Ascending aorta (tissue), 2 donors: Measurements from ENCODE around the gene FNDC4. TPM values are rescaled to one million over a fixed set of nuclear protein-coding genes. Genes with fewer than 3 reads are reported as not detected.
A peak's percentile ranks its signal among the peaks of the same experiment; 100 is the strongest.

ENCODE experiments used
- DNase-seq, 2 donors: peaks; one replicate each; pipeline ENCODE4 v3.0.0-alpha.2; 2019; ENCODE audit warnings: low spot score in 2 of 2
- H3K27ac ChIP-seq, 2 donors: fragments of 200-600 bp; sonication (generic); one replicate each; pipeline ENCODE4 v1.5.1; 2016 to 2017; ENCODE audit warnings: mild to moderate bottlenecking in 1 of 2
- H3K27me3 ChIP-seq: fragments of 200-600 bp; sonication (generic); one replicate; pipeline ENCODE4 v1.5.1; 2017
- H3K36me3 ChIP-seq, 2 donors: fragments of 200-600 bp; sonication (generic); one replicate each; pipeline ENCODE4 v1.5.1; 2016
- H3K4me1 ChIP-seq, 2 donors: fragments of 200-600 bp; sonication (generic); one replicate each; pipeline ENCODE4 v1.5.1; 2016 to 2017; ENCODE audit warnings: mild to moderate bottlenecking in 1 of 2
- H3K4me3 ChIP-seq, 2 donors: fragments of 200-600 bp; sonication (generic); one replicate each; pipeline ENCODE4 v1.5.1; 2016 to 2017; ENCODE audit warnings: mild to moderate bottlenecking in 1 of 2
- H3K9me3 ChIP-seq, 2 donors: fragments of 200-600 bp; sonication (generic); one replicate each; pipeline ENCODE4 v1.5.1; 2016
- CTCF ChIP-seq, 3 experiments: fragments of 200-600 bp in 2 of 3; fragments of 450-650 bp in 1 of 3; sonication (generic) in 2 of 3; IDR thresholded peaks; one replicate each; pipeline ENCODE4 v1.5.1; 2016 to 2019; ENCODE audit warnings: antibody characterized with exemption in 3 of 3, mild to moderate bottlenecking in 1 of 3, moderate library complexity in 1 of 3
- intact Hi-C: fragments of 100-400 bp; cut with DNase I; formaldehyde crosslinking; loops from one replicate; pipeline ENCODE4 v1.15.1; 2023
- total RNA-seq: library from RNA; depleted of rRNA; stranded (reverse); fragments of >200 nt; gene quantifications from one replicate; pipeline ENCODE4 v1.1.0, GENCODE V29; 2016

The FNDC4 gene
- total RNA-seq, 1 donor from 2014 or later, result 18.1 TPM

GRCh38 chr2:27445155-27445554, 49.8 kb downstream of the FNDC4 start:
- no peak for TF ChIP-seq CTCF (IDR thresholded peaks at IDR 0.05)
- intact Hi-C loops, result no loop called here
- Histone ChIP-seq H3K27me3 (no peaks in the 10 kb centered on the region), H3K4me1 (peaks cover 0 to 9% of the 10 kb centered on the region in 2 donors), H3K4me3 (no peak overlapping the region), H3K36me3 (peaks cover 54% of the 10 kb centered on the region in 2 donors), H3K9me3 (no peaks in the 10 kb centered on the region), H3K27ac (no peak overlapping the region)
- no peak for DNase-seq

- no peak for TF ChIP-seq CTCF (IDR thresholded peaks at IDR 0.05)
- intact Hi-C loops, result no loop called here
- Histone ChIP-seq H3K9me3 (no peaks in the 10 kb centered on the region), H3K36me3 (peaks cover 53 to 60% of the 10 kb centered on the region in 2 donors), H3K4me1 (peaks cover 0 to 9% of the 10 kb centered on the region in 2 donors), H3K4me3 (no peak overlapping the region), H3K27ac (peak overlapping the region; percentile 59 to 67), H3K27me3 (no peaks in the 10 kb centered on the region)
- no peak for DNase-seq
Observed at GRCh38 chr2:27442920-27443282, 52.1 kb downstream of the FNDC4 start.

GRCh38 chr2:27441958-27442919, 52.8 kb downstream of the FNDC4 start, which contains the start of gene KRTCAP3:
TSS of gene KRTCAP3 (plus strand) at chr2:27442381. CDS start at chr2:27442413, 32 bp downstream.
- TF ChIP-seq CTCF (IDR thresholded peaks at IDR 0.05), result no peak
- peaks cover 0 to 9% of the 10 kb centered on the region in 2 donors for H3K4me1 ChIP-seq
- peak within 1 kb of the TSS in 1 of 2 donors; percentile 25 for H3K4me3 ChIP-seq
- H3K27ac ChIP-seq, result peak within 1 kb of the TSS; percentile 59 to 67
- no peak for DNase-seq
- peaks cover 53 to 61% of the 10 kb centered on the region in 2 donors for H3K36me3 ChIP-seq
- no peaks in the 10 kb centered on the region for H3K9me3 ChIP-seq
- intact Hi-C loops, result no loop called here
- no peaks in the 10 kb centered on the region for H3K27me3 ChIP-seq

Other genes with a start within 250 kb of the FNDC4 start
- gene SLC30A3, start 232.2 kb downstream of the FNDC4 start, total RNA-seq, result 7.6 TPM
- not detected for gene DNAJC5G, start 219.8 kb downstream of the FNDC4 start, total RNA-seq
- not detected for gene TRIM54, start 212.8 kb downstream of the FNDC4 start, total RNA-seq
- not detected for gene UCN, start 186.8 kb downstream of the FNDC4 start, total RNA-seq
- gene MPV17, start 172.1 kb downstream of the FNDC4 start, total RNA-seq, result 239 TPM
- gene GTF3C2, start 138.4 kb downstream of the FNDC4 start, total RNA-seq, result 76.2 TPM
- gene EIF2B4, start 124.9 kb downstream of the FNDC4 start, total RNA-seq, result 34.8 TPM
- 94.0 TPM for gene SNX17, start 124.6 kb downstream of the FNDC4 start, total RNA-seq
- 17.7 TPM for gene ZNF513, start 114.5 kb downstream of the FNDC4 start, total RNA-seq
- 24.7 TPM for gene PPM1G, start 85.6 kb downstream of the FNDC4 start, total RNA-seq
- 42.1 TPM for gene NRBP1, start 66.6 kb downstream of the FNDC4 start, total RNA-seq
- not detected for gene KRTCAP3, start 52.8 kb downstream of the FNDC4 start, total RNA-seq
- 204 TPM for gene IFT172, start 5.5 kb downstream of the FNDC4 start, total RNA-seq
- gene GCKR, start 1.6 kb upstream of the FNDC4 start, total RNA-seq, result not detected
- 64.8 TPM for gene ZNF512, start 87.8 kb upstream of the FNDC4 start, total RNA-seq
- 8.0 TPM for gene CCDC121, start 133.8 kb upstream of the FNDC4 start, total RNA-seq
- gene GPN1, start 133.8 kb upstream of the FNDC4 start, total RNA-seq, result 13.1 TPM
- 6.1 TPM for gene SUPT7L, start 168.4 kb upstream of the FNDC4 start, total RNA-seq
- gene SLC4A1AP, start 168.7 kb upstream of the FNDC4 start, total RNA-seq, result 26.8 TPM